OCI-LY7 (cell line): ENCODE measurements around the gene FOS.

Source experiments
- EZH2phosphoT487 ChIP-seq: fragments of 200-600 bp; sonication (generic); IDR thresholded peaks from 2 replicates; pipeline ENCODE4 v1.6.1; 2018; ENCODE audit warnings: low read depth, borderline replicate concordance, mild to moderate bottlenecking, mixed run types, antibody characterized with exemption, low read length, moderate library complexity, mixed read lengths
- TF ChIP-seq, protein P1 (sequence below): fragments of 200-600 bp; sonication (generic); conservative IDR thresholded peaks from 2 replicates; pipeline ENCODE4 v1.5.1; 2014; ENCODE audit warnings: mild to moderate bottlenecking, antibody characterized with exemption, low read length, moderate library complexity, mixed read lengths

DNA sequence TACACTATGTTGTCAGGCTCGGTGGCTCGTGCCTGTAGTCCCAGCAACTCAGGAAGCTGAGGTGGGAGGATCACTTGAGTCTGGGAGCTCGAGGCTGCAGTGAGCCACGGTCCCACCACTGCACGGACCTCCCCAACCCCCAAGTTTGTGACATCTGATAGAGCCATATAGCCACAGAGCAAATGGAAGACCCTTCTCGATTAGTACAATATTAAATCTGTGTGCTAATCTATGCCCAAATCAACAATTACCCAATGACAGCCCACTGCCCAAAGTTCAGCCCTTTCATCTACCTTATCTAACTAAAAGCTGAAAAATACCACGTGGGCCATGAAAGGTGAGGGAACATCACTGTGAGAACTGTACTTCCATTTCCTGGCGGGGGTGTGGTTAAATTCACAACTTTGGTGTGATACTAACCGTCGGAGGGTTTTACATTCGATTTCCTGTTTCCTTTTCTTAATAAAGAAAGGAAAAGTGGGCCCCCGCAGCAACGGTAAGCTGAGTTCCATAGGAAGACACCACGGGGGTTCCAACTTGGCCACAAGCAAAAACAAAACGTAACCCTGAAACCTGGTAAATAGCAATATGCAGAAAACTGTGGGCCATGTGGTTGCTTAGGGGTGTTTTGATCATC is 31.2 kb upstream of the FOS start:
- TF ChIP-seq, protein P1, sequence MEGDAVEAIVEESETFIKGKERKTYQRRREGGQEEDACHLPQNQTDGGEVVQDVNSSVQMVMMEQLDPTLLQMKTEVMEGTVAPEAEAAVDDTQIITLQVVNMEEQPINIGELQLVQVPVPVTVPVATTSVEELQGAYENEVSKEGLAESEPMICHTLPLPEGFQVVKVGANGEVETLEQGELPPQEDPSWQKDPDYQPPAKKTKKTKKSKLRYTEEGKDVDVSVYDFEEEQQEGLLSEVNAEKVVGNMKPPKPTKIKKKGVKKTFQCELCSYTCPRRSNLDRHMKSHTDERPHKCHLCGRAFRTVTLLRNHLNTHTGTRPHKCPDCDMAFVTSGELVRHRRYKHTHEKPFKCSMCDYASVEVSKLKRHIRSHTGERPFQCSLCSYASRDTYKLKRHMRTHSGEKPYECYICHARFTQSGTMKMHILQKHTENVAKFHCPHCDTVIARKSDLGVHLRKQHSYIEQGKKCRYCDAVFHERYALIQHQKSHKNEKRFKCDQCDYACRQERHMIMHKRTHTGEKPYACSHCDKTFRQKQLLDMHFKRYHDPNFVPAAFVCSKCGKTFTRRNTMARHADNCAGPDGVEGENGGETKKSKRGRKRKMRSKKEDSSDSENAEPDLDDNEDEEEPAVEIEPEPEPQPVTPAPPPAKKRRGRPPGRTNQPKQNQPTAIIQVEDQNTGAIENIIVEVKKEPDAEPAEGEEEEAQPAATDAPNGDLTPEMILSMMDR: no peak
- no peak for TF ChIP-seq EZH2phosphoT487
